Brain microvascular endothelial cell (primary cell): Measurements from ENCODE around the gene GNB1L.

ENCODE experiments used
- DNase-seq: peaks from one replicate; pipeline ENCODE4 v3.0.0-alpha.2; 2020
- H3K27ac ChIP-seq: fragments of 250-450 bp; sonication (Bioruptor Pico); 2 replicates; pipeline ENCODE4 v1.5.1; 2020; ENCODE audit warnings: mild to moderate bottlenecking, moderate library complexity
- H3K27me3 ChIP-seq: fragments of 250-450 bp; sonication (Bioruptor Pico); replicated peaks from 2 replicates; pipeline ENCODE4 v1.5.1; 2020; ENCODE audit warnings: mild to moderate bottlenecking
- H3K36me3 ChIP-seq: fragments of 250-450 bp; sonication (Bioruptor Pico); replicated peaks from 2 replicates; pipeline ENCODE4 v1.5.1; 2020; ENCODE audit warnings: mild to moderate bottlenecking
- H3K4me3 ChIP-seq: 2 replicates; pipeline ENCODE4 v1.5.1; 2011; ENCODE audit warnings: low read depth, mild to moderate bottlenecking, control low read depth, low read length, moderate library complexity
- CTCF ChIP-seq: IDR thresholded peaks from 2 replicates; pipeline ENCODE4 v1.5.1; 2011; ENCODE audit warnings: low read depth, mild to moderate bottlenecking, moderate library complexity, low read length, control low read depth, inconsistent platforms; ENCODE audit errors: missing control alignments
- in situ Hi-C: cut with HindIII; loops from 2 replicates; pipeline ENCODE4 v1.10.0; 2017; ENCODE audit warnings: low sequenced_read_pairs, low pct_ligation_motif_present

Gene GNB1L

GRCh38 chr22:19785461-19786263 lies 69.0 kb downstream of the GNB1L start:
- Histone ChIP-seq H3K27ac (no peak overlapping the region), H3K27me3 (no peaks in the 10 kb centered on the region), H3K4me3 (no peak overlapping the region), H3K36me3 (no peaks in the 10 kb centered on the region)
- in situ Hi-C loops: no loop called here
- no peak for DNase-seq
- TF ChIP-seq CTCF: no peak

GRCh38 chr22:19784384-19785175 lies 70.1 kb downstream of the GNB1L start:
- Histone ChIP-seq H3K4me3 (no peak overlapping the region), H3K27me3 (no peaks in the 10 kb centered on the region), H3K36me3 (no peaks in the 10 kb centered on the region), H3K27ac (no peak overlapping the region)
- no peak for DNase-seq
- in situ Hi-C loops: no loop called here
- no peak for TF ChIP-seq CTCF

GRCh38 chr22:19783586-19784383 lies 70.9 kb downstream of the GNB1L start:
- DNase-seq: no peak
- no peaks in the 10 kb centered on the region for H3K27me3 ChIP-seq
- in situ Hi-C loops: no loop called here
- H3K4me3 ChIP-seq: no peak overlapping the region
- TF ChIP-seq CTCF: no peak
- H3K36me3 ChIP-seq: no peaks in the 10 kb centered on the region
- no peak overlapping the region for H3K27ac ChIP-seq

- TF ChIP-seq CTCF: no peak
- H3K27ac ChIP-seq: no peak overlapping the region
- H3K36me3 ChIP-seq: no peaks in the 10 kb centered on the region
- peaks cover 4% of the 10 kb centered on the region for H3K27me3 ChIP-seq
- DNase-seq: no peak
- H3K4me3 ChIP-seq: no peak overlapping the region
- in situ Hi-C loops: no loop called here
These were observed 72.1 kb downstream of the GNB1L start for GRCh38 chr22:19782533-19782932.

GRCh38 chr22:19779685-19780268 lies 74.9 kb downstream of the GNB1L start:
- in situ Hi-C loops: no loop called here
- no peak for TF ChIP-seq CTCF
- H3K27ac ChIP-seq: no peak overlapping the region
- H3K27me3 ChIP-seq: peaks cover 5% of the 10 kb centered on the region
- no peak overlapping the region for H3K4me3 ChIP-seq
- DNase-seq: no peak
- no peaks in the 10 kb centered on the region for H3K36me3 ChIP-seq
